ENCODE measurements around the gene NDRG4.

Gene NDRG4

DNA sequence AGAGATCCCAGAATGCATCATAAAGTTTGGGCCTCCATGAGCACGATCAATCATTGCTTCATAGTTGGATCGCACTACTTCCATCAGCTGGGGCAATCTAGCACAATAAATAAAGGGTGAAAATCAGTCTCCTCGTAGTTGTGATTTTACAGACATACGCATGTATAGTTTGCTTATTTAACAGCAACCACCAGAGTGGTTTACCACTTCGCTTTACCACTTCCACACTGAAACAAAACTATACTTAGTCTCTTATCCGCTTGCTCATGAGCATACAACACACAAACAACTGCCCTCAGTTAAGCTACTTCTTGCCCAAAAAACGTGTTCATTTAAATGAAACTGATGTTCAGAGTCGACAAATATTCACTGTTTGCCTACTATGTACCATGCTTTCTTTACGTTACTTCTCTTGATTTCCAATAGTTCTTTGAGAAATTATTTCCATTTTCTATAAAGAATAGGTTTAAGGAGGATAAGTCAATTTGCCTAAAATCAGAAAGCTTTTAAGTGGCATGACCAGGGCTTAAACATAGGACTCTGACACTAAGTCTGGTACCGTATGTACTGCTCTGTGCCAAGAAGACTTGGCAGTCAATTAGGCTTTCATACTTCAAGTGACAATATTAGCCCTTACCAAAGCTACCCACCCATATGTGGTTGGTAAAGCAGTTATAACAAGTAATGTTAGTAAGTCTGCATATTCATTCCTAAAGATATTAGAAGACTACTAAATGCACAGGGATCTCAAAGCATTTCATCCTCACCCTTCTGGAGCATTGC lies 37.4 kb downstream of the NDRG4 start:
- TF ChIP-seq, protein P1, sequence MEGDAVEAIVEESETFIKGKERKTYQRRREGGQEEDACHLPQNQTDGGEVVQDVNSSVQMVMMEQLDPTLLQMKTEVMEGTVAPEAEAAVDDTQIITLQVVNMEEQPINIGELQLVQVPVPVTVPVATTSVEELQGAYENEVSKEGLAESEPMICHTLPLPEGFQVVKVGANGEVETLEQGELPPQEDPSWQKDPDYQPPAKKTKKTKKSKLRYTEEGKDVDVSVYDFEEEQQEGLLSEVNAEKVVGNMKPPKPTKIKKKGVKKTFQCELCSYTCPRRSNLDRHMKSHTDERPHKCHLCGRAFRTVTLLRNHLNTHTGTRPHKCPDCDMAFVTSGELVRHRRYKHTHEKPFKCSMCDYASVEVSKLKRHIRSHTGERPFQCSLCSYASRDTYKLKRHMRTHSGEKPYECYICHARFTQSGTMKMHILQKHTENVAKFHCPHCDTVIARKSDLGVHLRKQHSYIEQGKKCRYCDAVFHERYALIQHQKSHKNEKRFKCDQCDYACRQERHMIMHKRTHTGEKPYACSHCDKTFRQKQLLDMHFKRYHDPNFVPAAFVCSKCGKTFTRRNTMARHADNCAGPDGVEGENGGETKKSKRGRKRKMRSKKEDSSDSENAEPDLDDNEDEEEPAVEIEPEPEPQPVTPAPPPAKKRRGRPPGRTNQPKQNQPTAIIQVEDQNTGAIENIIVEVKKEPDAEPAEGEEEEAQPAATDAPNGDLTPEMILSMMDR (conservative IDR thresholded peaks at IDR 0.05; ENCODE audit: control insufficient read depth, insufficient read depth, low read depth, low read length) = no peak
- no peak for DNase-seq (ENCODE audit: low read depth)

DNA sequence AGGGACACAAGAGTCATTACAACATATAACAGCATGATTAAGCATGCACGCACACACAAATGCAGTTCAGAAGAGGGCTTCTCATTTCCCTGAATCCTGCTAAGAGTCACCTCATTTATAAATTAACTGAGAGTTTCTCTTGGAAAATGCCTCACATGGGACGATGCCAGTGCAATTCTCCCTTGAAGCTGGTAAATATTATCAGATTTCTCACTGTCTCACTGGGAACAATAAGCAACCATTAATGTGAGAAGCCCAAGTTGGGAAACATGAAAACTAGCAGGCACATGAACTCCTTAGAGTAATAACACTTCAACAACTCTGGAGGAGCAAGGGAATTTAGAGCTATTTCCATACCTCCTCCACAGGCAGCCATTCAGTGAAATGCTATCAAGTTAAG lies 41.8 kb downstream of the NDRG4 start:
- TF ChIP-seq, protein P1 (conservative IDR thresholded peaks at IDR 0.05; ENCODE audit: control insufficient read depth, insufficient read depth, low read depth, low read length) = no peak
- no peak overlapping the region for H3K4me3 ChIP-seq (ENCODE audit: control insufficient read depth, low read depth, low read length)
- peak; percentile 14 for DNase-seq (ENCODE audit: low read depth)

More for the DNA sequence above, 37.4 kb downstream of the NDRG4 start:
- H3K4me3 ChIP-seq (ENCODE audit: control insufficient read depth, low read depth, low read length) = no peak overlapping the region

DNA sequence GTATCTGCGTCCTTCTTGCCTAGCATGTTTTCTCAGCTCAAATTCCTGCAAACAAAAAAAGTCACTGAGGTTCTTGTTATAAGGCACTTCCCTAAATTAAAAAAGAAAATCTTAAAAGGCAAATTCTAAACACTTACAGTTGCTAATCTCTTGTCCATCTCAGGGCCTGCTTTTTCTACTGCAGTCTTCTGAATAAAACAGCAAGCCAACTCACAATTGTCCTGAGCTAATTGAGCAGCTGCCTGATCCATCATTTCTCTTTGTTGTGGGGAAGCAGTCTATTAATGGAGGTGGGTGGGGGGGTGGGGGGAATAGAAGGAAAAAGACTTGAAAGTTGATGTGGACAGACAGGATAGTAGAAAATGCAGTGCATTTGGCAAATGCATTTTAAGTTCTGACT lies 42.3 kb downstream of the NDRG4 start:
- TF ChIP-seq, protein P1 (conservative IDR thresholded peaks at IDR 0.05; ENCODE audit: control insufficient read depth, insufficient read depth, low read depth, low read length) = no peak
- DNase-seq (ENCODE audit: low read depth) = no peak
- no peak overlapping the region for H3K4me3 ChIP-seq (ENCODE audit: control insufficient read depth, low read depth, low read length)

DNA sequence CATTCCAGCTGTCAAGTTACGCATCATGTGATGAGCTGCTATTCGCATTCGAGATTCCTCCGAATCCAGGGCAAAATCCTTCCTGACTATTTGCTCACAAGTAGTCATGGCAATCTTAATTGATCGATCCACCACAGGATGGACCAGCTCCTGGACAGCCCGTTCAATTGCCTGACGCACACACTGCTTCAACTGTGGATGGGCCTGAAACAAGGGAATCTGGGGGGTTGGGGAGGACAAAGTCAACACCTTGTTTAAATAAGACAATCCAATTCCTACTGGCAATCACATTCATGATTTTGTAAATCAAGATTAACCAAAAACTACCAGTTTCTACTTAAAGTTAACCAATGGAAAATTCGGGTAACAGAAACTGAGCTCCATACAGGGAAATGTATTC lies 43.7 kb downstream of the NDRG4 start:
- TF ChIP-seq, protein P1 (conservative IDR thresholded peaks at IDR 0.05; ENCODE audit: control insufficient read depth, insufficient read depth, low read depth, low read length) = no peak

DNA sequence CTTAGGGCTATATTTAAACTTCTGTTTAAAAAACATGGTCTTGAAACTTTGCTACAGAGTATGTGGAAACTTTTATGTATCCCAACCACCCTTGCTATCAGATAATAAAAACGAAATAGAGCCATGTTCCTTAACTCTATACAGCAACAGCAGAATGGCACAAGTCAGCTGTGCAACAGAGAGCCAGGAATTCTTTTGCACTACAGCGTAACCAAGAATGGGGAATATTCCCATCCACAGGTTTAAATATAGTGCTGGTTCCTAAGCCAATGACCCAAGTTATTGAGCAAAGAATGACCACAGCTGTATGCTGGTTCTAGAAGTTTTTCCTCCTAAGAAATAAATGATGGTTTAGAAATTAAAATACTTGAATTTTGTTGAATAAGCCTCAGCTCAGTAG lies 48.4 kb downstream of the NDRG4 start:
- H3K4me3 ChIP-seq (ENCODE audit: control insufficient read depth, low read depth, low read length) = no peak overlapping the region
- DNase-seq (ENCODE audit: low read depth) = no peak
- TF ChIP-seq, protein P1 (conservative IDR thresholded peaks at IDR 0.05; ENCODE audit: control insufficient read depth, insufficient read depth, low read depth, low read length) = no peak

More for the DNA sequence above, 43.7 kb downstream of the NDRG4 start:
- no peak for DNase-seq (ENCODE audit: low read depth)
- no peak overlapping the region for H3K4me3 ChIP-seq (ENCODE audit: control insufficient read depth, low read depth, low read length)

DNA sequence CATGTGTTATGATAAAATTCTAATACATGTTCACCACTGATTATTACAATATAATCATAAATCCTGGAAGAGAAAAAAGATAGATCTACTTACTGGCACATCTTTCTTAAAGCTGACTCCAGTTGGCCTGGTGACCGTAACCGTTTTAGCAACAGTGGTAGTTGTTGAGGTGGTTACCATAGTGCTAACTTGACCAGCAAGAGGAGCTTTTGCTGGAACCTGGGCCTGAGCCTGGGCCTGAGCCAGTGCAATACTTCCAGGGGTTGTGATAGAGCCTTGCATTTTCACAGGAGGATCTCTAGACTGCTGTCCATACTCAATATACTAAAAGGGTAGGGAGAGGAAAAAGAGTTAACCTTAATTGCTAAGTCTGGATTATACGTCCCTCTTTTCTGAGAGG lies 51.6 kb downstream of the NDRG4 start:
- no peak for DNase-seq (ENCODE audit: low read depth)
- TF ChIP-seq, protein P1 (conservative IDR thresholded peaks at IDR 0.05; ENCODE audit: control insufficient read depth, insufficient read depth, low read depth, low read length) = no peak
- no peak overlapping the region for H3K4me3 ChIP-seq (ENCODE audit: control insufficient read depth, low read depth, low read length)
